ENCODE data around the gene CACNA2D1.

Gene CACNA2D1

DNA sequence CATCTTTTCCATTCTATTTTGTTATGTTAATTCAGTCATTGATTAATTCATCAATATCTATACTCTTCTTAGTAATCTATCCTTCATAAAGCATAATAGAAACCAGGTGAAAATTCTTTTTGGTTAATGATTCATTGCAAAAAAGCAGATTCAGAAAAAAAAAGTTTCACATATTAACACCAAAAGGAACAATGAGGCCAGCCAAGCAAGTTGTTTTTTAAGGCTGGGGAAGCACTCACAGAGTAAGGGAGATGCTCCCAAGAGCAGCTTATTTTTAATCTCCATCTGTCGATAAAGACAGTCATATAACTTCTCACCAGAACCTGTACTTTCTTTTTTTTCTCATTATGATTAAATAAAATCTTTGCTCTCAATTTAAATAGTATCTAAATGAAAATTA is 95.8 kb downstream of the CACNA2D1 start:
- in situ Hi-C loops (cut with MboI; ENCODE audit: low sequenced_read_pairs): no loop called here

DNA sequence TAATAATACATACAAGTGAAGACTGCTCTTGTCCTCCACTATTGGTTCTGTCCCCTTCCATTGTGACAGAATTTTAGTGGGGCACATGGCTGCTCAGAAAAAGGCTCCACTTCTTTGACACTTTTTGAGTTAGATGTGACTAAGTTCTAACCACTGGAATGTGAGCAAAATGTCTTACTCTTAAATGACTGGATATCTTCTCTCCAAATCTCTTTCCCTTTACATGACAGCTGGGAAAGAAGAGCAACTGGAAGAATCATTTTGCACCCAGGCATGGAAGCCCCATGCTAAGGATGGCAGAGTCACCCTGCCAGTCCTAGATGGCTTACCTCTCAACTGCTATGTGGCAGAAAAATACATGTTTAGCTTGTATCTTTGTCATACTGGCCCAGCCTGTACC is 97.7 kb downstream of the CACNA2D1 start:
- in situ Hi-C loops (cut with MboI; ENCODE audit: low sequenced_read_pairs): no loop called here

DNA sequence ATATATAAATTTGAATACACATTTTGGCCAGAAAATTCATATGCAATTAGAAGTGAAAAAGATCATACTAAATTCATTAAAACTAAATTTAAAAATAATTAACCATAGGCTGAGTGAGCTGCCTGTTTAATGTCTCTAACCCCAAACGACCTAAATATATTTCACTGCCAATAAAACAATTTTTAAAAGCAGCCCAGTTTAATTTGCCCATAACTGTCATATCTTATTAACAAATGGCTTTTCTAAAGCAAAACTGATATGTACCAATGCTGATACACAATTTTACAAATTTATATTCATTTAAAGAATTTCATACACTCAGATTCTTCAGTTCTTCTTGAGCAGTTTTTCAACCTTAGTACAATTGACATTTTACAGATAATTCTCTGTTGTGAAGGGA is 99.9 kb downstream of the CACNA2D1 start:
- in situ Hi-C loops (cut with MboI; ENCODE audit: low sequenced_read_pairs): no loop called here

DNA sequence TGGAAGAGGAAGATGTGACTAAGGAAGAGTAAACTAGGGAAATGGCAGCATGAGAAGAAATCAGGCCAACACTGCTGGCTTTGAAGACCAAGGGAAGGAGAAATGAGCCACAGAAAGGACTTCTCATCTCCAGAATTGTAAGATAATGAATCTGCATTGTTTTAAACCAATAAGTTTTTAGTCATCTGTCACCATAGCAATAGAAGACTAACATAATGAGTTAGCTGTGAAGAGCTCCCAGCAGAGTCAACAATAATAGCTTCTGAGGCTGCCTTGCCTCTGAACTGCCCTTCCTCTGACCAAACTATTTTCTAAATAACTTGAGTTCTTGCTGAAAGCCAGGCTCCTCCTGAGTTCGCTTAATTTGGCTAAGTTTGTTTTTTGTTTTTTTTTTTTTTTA is 103.6 kb downstream of the CACNA2D1 start:
- in situ Hi-C loops (cut with MboI; ENCODE audit: low sequenced_read_pairs): no loop called here

DNA sequence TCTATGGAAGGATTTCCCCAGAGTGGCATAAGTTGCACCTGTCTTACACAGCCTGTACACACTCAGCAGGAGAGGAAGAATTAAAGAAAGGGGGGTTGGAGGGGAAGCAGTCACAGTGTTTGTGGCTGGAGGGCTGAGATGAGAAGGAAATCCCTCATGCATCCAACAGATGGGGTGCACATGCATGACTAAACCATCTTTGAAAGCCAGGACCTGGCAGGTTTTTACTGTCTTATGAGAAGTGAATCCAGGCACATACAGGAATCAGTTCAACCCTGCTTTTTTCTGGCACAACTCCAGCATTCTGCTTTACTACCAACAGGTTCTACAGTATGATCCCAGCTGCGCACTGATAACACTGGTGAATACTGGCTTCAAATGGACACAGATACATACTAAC is 107.7 kb downstream of the CACNA2D1 start:
- in situ Hi-C loops (cut with MboI; ENCODE audit: low sequenced_read_pairs): no loop called here

DNA sequence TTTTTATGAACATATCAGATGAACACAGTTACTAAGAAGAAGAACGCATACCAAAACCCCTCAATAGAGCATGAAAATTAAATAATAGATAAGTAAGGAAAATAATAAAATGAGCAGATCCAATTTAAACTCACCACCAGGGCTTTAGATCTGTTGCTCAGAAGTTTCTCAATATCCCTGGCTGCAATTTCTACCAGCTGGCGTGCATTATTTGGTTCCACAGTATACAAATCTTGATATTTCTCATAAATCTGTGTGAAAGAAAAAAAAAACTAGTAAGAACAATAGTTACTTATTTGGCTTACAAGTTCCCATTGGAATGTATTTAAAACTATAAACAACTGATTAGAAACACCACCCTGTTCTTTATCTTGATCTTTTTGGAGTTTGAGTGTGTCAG is 108.6 kb downstream of the CACNA2D1 start:
- in situ Hi-C loops (cut with MboI; ENCODE audit: low sequenced_read_pairs): no loop called here

GRCh38 chr7:82331234-82331633 is 112.3 kb downstream of the CACNA2D1 start:
- in situ Hi-C loops (cut with MboI; ENCODE audit: low sequenced_read_pairs): no loop called here

DNA sequence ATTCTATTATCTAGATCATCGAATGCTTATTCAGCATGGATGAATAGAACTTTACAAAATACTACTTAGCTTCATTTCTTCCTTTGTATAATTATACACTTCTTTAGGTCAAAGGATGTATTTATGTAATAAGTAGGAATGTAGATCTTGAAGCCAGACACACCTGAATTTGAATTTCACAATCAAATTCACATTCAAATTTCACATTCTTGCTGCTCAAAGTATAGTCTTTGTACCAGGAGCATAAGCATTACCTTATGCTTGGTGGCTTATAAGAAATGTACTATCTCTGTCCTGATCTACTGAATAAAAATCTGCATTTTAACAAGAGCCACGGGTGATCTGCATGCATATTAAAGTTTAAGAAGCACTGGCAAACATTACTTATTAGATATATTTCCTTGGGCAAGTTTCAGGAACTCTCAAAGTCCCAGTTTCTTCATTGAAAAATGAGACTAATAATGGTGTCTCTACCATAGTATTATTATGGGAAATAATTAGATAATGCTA is 112.8 kb downstream of the CACNA2D1 start:
- in situ Hi-C loops (cut with MboI; ENCODE audit: low sequenced_read_pairs): no loop called here

DNA sequence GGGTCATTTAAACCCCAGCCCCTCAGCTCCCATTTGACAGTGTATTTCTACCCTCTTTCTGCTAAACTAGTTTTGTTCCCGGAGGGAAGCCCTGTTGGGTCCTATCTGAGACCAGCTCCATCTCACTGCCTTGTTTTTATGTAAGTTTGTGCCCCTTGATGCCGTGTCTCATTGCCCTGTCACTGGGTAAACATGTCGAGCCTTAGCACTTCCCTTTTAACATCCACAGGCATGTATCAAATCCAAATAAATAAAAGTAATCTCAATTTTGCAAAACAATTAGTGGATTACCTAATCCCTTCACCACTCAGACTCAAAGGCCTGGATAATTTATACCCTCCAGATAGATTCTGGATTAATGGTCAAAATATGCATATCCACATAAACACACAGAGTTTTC is 115.7 kb downstream of the CACNA2D1 start:
- in situ Hi-C loops (cut with MboI; ENCODE audit: low sequenced_read_pairs): no loop called here

DNA sequence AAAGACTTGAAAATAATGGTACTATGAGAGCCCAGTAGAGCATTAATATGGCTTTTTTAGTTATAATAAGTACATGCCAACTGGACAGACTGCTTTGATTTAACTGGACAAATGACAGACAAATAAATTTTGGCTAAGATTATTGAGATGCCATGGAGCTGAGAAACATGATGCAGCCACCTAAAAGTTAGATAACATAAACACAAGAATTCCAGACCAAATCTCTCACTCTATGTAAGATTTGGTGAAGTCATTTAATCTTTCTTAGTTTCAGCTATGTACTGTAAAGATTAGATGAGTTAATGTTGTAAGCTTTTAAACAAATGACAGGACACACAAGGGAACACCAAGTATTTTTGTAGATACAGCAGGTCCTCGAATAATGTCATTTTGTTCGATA is 118.2 kb downstream of the CACNA2D1 start:
- in situ Hi-C loops (cut with MboI; ENCODE audit: low sequenced_read_pairs): no loop called here

GRCh38 chr7:82323806-82324205 is 119.8 kb downstream of the CACNA2D1 start:
- in situ Hi-C loops (cut with MboI; ENCODE audit: low sequenced_read_pairs): no loop called here

- in situ Hi-C loops (cut with MboI; ENCODE audit: low sequenced_read_pairs): no loop called here
These were observed 123.9 kb downstream of the CACNA2D1 start for GRCh38 chr7:82319674-82320118.

DNA sequence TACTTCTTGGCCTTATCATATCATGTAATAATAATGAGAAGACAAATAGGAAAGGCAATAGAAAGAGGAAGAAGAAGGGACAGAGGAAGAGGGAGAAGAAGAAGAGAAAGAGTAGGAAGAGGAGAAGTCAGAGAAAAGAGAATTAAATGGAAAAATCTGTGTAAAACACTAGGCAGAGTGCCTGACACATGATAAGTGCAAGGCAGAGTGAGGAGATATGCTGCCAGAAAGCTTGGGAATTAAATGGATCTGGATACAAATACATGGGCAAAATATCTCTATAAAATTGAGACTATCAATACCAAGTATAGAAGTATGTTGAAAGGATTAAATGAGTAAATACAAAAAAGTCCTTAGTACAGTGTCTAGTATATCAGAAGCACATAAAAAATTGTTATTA is 124.8 kb downstream of the CACNA2D1 start:
- in situ Hi-C loops (cut with MboI; ENCODE audit: low sequenced_read_pairs): no loop called here

DNA sequence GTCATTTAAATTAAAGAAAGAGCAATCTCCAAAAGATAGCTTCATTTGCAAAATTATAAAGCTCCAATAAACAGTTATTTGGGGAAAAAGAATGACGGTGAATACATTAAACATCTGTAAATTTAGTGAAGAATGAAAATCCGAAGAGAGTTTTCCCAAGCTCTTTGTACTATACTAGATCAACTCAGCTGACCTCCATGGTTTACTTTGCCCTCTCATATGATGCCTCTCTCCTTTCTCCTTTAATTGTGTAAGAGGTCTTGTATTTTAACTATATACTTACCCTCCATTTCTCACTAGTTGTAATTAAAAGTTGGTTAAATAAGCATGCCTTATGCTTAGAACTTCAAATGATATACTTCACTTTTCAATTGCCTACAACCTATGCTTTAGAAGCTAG is 125.8 kb downstream of the CACNA2D1 start:
- in situ Hi-C loops (cut with MboI; ENCODE audit: low sequenced_read_pairs): no loop called here

- in situ Hi-C loops (cut with MboI; ENCODE audit: low sequenced_read_pairs): no loop called here
These were observed 126.3 kb downstream of the CACNA2D1 start for GRCh38 chr7:82317257-82317721.

- in situ Hi-C loops (cut with MboI; ENCODE audit: low sequenced_read_pairs): no loop called here
These were observed 130.3 kb downstream of the CACNA2D1 start for GRCh38 chr7:82313269-82313668.

GRCh38 chr7:82312646-82313045 is 130.9 kb downstream of the CACNA2D1 start:
- in situ Hi-C loops (cut with MboI; ENCODE audit: low sequenced_read_pairs): no loop called here

DNA sequence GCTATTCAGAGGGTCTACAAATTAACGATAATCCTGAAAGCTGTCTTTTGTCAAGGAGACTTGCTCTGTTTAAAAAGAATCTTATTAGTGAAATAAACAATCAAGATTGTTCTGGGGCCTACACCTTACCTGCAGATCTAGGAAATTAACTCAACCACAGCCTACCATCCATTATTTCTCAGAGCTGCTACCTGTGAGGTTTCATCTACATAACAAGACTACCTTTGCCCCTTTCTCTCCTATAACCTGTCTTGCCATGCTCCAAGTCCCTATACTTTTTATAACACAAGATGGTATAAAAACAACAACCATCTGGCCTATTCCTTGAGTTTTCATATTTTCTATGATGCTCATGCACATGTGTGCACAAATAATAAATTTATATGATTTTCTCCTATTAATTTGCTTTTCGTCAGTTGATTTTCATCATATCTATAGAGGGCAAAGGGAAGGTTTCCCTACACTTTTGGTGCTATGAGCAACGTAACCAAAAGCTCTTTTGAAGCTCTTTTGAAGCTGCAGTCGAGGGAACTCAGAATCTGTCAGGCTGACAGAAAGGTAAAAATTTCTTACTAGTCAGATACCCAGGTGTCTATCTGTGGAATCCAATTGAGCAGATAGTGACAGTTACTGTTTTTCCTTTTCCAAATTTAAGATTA is 138.1 kb downstream of the CACNA2D1 start:
- in situ Hi-C loops (cut with MboI; ENCODE audit: low sequenced_read_pairs): no loop called here

- in situ Hi-C loops (cut with MboI; ENCODE audit: low sequenced_read_pairs): no loop called here
These were observed 148.7 kb downstream of the CACNA2D1 start for GRCh38 chr7:82294865-82295264.

GRCh38 chr7:82294382-82294784 is 149.2 kb downstream of the CACNA2D1 start:
- in situ Hi-C loops (cut with MboI; ENCODE audit: low sequenced_read_pairs): no loop called here

DNA sequence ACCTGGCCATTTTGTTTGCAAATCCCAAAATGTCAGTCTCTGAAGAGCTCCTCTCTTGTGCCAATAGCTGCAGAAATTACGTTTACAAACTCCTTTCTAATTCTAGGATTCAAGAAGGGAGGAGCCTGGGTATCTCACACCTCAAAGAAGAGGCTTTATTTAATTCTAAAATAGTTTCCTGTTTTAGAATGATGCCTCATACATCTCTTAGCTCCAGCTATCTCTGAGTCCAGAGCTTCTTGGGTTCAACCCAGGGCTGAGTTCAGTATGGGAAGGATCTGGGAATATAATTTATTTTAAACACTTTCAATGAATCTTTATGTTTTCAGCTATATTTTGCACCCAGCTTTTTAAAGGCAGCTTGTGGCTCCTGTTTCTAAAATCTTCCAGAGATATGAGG is 150.1 kb downstream of the CACNA2D1 start:
- in situ Hi-C loops (cut with MboI; ENCODE audit: low sequenced_read_pairs): no loop called here

DNA sequence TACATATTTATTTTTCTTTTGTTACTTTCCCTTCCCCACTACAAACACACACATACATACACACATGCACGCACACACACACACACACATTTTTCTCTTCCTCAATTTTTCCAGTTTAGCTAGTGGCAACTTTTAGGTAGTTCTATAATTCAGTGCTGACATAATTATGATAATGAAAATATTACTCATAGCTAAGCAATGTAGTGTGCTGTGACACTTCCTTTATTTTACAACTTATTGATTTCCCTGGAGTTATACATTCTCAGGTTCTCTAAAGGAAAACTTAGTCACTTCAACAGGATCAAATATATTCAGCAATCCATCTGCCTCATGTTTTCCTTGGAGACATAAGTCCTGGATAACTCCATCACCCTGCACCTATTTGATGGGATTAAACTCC is 151.6 kb downstream of the CACNA2D1 start:
- in situ Hi-C loops (cut with MboI; ENCODE audit: low sequenced_read_pairs): no loop called here

GRCh38 chr7:82289889-82290288 is 153.7 kb downstream of the CACNA2D1 start:
- in situ Hi-C loops (cut with MboI; ENCODE audit: low sequenced_read_pairs): no loop called here
